GM21825 (cell line): Measurements from ENCODE around the gene CAP2.

Experiments used
- ATAC-seq: cut with Tn5 transposase; IDR thresholded peaks from one replicate; pipeline ENCODE4 v1.9.1; 2021; ENCODE audit warnings: mild to moderate bottlenecking, moderate library complexity; ENCODE audit not compliant: unreplicated experiment

CAP2 gene

GRCh38 chr6:17470938-17471327, 77.5 kb downstream of the CAP2 start:
- no peak for ATAC-seq

- no peak for ATAC-seq
Observed at GRCh38 chr6:17472653-17473183, 79.3 kb downstream of the CAP2 start.

GRCh38 chr6:17473554-17473953, 80.2 kb downstream of the CAP2 start:
- ATAC-seq: no peak

- ATAC-seq: no peak
Observed at GRCh38 chr6:17474289-17474688, 80.9 kb downstream of the CAP2 start.

GRCh38 chr6:17475606-17476244, 82.3 kb downstream of the CAP2 start:
- ATAC-seq: no peak

- no peak for ATAC-seq
Observed at GRCh38 chr6:17476511-17476910, 83.1 kb downstream of the CAP2 start.

GRCh38 chr6:17477356-17477755, 84.0 kb downstream of the CAP2 start:
- ATAC-seq: no peak

GRCh38 chr6:17478223-17478907, 85.0 kb downstream of the CAP2 start:
- no peak for ATAC-seq

GRCh38 chr6:17478946-17479345, 85.6 kb downstream of the CAP2 start:
- no peak for ATAC-seq

GRCh38 chr6:17480476-17480875, 87.1 kb downstream of the CAP2 start:
- no peak for ATAC-seq

- ATAC-seq: no peak
Observed at GRCh38 chr6:17482711-17483110, 89.3 kb downstream of the CAP2 start.

GRCh38 chr6:17483391-17484016, 90.1 kb downstream of the CAP2 start:
- ATAC-seq: no peak

GRCh38 chr6:17484201-17484849, 90.9 kb downstream of the CAP2 start:
- ATAC-seq: no peak

GRCh38 chr6:17485181-17485580, 91.8 kb downstream of the CAP2 start:
- ATAC-seq: no peak

GRCh38 chr6:17485946-17486345, 92.6 kb downstream of the CAP2 start:
- ATAC-seq: no peak

GRCh38 chr6:17486680-17487079, 93.3 kb downstream of the CAP2 start:
- ATAC-seq: no peak

GRCh38 chr6:17490724-17491123, 97.3 kb downstream of the CAP2 start:
- ATAC-seq: no peak

GRCh38 chr6:17491416-17492142, 98.2 kb downstream of the CAP2 start:
- ATAC-seq: no peak

GRCh38 chr6:17492350-17492749, 99.0 kb downstream of the CAP2 start:
- ATAC-seq: no peak

GRCh38 chr6:17493286-17493685, 99.9 kb downstream of the CAP2 start:
- ATAC-seq: no peak

- ATAC-seq: no peak
Observed at GRCh38 chr6:17494177-17494576, 100.8 kb downstream of the CAP2 start.
